Vagina (tissue), 2 donors: Measurements from ENCODE around the gene SNRPD1.

Experiments used
- CTCF ChIP-seq, 3 experiments: fragments of 450-650 bp in 2 of 3; fragments of 200-600 bp in 1 of 3; sonication (generic) in 1 of 3; IDR thresholded peaks; one replicate each; pipeline ENCODE4 v1.5.1; 2017 to 2019; ENCODE audit warnings: antibody characterized with exemption in 3 of 3, mild to moderate bottlenecking in 2 of 3, moderate library complexity in 2 of 3
- POLR2A ChIP-seq, 2 donors: fragments of 450-650 bp; IDR thresholded peaks; one replicate each; pipeline ENCODE4 v1.6.1; 2017; ENCODE audit warnings: antibody characterized with exemption in 2 of 2, mild to moderate bottlenecking in 2 of 2, moderate library complexity in 2 of 2

- TF ChIP-seq CTCF (IDR thresholded peaks at IDR 0.05): no peak
- no peak for TF ChIP-seq POLR2A (IDR thresholded peaks at IDR 0.05)
Observed at GRCh38 chr18:21656402-21656801, 44.3 kb downstream of the SNRPD1 start.
